K562 (cell line): Measurements from ENCODE around the gene IL31RA.

Experiments used
- EZH2 ChIP-seq: IDR thresholded peaks from 2 replicates; pipeline ENCODE4 v1.6.1; 2012; ENCODE audit warnings: low read depth, mild to moderate bottlenecking, inconsistent platforms, low read length, borderline replicate concordance
- FOXA1 ChIP-seq: fragments of 450-650 bp; IDR thresholded peaks from 2 replicates; pipeline ENCODE4 v1.6.1; 2016; ENCODE audit warnings: mild to moderate bottlenecking, borderline replicate concordance
- POLR2A ChIP-seq: fragments of 450-650 bp; conservative IDR thresholded peaks from 2 replicates; pipeline ENCODE4 v1.6.1; 2016
- SMARCE1 ChIP-seq: fragments of 450-650 bp; IDR thresholded peaks from 2 replicates; pipeline ENCODE4 v1.7.1; 2016; ENCODE audit warnings: mild to moderate bottlenecking
- ZNF124 ChIP-seq: sonication (generic); formaldehyde crosslinking; IDR thresholded peaks from 2 replicates; pipeline ENCODE4 v1.8.1; 2022; ENCODE audit warnings: missing genetic modification reagents
- ZNF165 ChIP-seq: fragments of 250-450 bp; sonication (Bioruptor Pico); IDR thresholded peaks from 2 replicates; pipeline ENCODE4 v1.4.0; 2020; ENCODE audit warnings: borderline replicate concordance
- TF ChIP-seq, protein P1 (sequence below), 3 experiments: fragments of 200-800 bp in 1 of 3; fragments of 250-450 bp in 1 of 3; fragments of 450-650 bp in 1 of 3; sonication (Bioruptor Pico) in 1 of 3; sonication (Bioruptor generic) in 1 of 3; formaldehyde crosslinking in 1 of 3; IDR thresholded peaks; 2 replicates each; pipeline versions ENCODE4 v1.6.1 to v1.8.0; 2016 to 2022; ENCODE audit warnings: mild to moderate bottlenecking in 2 of 3, missing genetic modification characterization in 2 of 3, missing compliant biosample characterization in 1 of 3, moderate library complexity in 1 of 3
- TF ChIP-seq, protein P2 (sequence below), 2 experiments: fragments of 450-650 bp; formaldehyde crosslinking in 1 of 2; IDR thresholded peaks; 2 replicates each; pipeline versions ENCODE4 v1.4.0 to v1.6.1; 2014 to 2020; ENCODE audit warnings: mild to moderate bottlenecking in 2 of 2, borderline replicate concordance in 1 of 2, low read depth in 1 of 2

GRCh38 chr5:55926476-55926875, 75.3 kb downstream of the IL31RA start:
- TF ChIP-seq, protein P1, sequence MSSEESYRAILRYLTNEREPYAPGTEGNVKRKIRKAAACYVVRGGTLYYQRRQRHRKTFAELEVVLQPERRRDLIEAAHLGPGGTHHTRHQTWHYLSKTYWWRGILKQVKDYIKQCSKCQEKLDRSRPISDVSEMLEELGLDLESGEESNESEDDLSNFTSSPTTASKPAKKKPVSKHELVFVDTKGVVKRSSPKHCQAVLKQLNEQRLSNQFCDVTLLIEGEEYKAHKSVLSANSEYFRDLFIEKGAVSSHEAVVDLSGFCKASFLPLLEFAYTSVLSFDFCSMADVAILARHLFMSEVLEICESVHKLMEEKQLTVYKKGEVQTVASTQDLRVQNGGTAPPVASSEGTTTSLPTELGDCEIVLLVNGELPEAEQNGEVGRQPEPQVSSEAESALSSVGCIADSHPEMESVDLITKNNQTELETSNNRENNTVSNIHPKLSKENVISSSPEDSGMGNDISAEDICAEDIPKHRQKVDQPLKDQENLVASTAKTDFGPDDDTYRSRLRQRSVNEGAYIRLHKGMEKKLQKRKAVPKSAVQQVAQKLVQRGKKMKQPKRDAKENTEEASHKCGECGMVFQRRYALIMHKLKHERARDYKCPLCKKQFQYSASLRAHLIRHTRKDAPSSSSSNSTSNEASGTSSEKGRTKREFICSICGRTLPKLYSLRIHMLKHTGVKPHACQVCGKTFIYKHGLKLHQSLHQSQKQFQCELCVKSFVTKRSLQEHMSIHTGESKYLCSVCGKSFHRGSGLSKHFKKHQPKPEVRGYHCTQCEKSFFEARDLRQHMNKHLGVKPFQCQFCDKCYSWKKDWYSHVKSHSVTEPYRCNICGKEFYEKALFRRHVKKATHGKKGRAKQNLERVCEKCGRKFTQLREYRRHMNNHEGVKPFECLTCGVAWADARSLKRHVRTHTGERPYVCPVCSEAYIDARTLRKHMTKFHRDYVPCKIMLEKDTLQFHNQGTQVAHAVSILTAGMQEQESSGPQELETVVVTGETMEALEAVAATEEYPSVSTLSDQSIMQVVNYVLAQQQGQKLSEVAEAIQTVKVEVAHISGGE (CRISPR knock-in tag; IDR thresholded peaks at IDR 0.05), result no peak
- TF ChIP-seq FOXA1 (no peak), ZNF165 (CRISPR knock-in tag) (no peak), EZH2 (no peak), SMARCE1 (no peak), ZNF124 (CRISPR knock-in tag) (no peak), POLR2A (no peak)
- TF ChIP-seq, protein P2, sequence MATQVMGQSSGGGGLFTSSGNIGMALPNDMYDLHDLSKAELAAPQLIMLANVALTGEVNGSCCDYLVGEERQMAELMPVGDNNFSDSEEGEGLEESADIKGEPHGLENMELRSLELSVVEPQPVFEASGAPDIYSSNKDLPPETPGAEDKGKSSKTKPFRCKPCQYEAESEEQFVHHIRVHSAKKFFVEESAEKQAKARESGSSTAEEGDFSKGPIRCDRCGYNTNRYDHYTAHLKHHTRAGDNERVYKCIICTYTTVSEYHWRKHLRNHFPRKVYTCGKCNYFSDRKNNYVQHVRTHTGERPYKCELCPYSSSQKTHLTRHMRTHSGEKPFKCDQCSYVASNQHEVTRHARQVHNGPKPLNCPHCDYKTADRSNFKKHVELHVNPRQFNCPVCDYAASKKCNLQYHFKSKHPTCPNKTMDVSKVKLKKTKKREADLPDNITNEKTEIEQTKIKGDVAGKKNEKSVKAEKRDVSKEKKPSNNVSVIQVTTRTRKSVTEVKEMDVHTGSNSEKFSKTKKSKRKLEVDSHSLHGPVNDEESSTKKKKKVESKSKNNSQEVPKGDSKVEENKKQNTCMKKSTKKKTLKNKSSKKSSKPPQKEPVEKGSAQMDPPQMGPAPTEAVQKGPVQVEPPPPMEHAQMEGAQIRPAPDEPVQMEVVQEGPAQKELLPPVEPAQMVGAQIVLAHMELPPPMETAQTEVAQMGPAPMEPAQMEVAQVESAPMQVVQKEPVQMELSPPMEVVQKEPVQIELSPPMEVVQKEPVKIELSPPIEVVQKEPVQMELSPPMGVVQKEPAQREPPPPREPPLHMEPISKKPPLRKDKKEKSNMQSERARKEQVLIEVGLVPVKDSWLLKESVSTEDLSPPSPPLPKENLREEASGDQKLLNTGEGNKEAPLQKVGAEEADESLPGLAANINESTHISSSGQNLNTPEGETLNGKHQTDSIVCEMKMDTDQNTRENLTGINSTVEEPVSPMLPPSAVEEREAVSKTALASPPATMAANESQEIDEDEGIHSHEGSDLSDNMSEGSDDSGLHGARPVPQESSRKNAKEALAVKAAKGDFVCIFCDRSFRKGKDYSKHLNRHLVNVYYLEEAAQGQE (IDR thresholded peaks at IDR 0.05; ENCODE audit: borderline replicate concordance), result no peak
- TF ChIP-seq, protein P2 (CRISPR knock-in tag; IDR thresholded peaks at IDR 0.05; ENCODE audit: low read depth), result no peak
